KOPT-K1 (cell line): ENCODE measurements around the gene CNBP.

Source experiments
- H3K27ac ChIP-seq: fragments of 200-600 bp; sonication (generic); 2 replicates; pipeline ENCODE4 v1.5.1; 2016; ENCODE audit warnings: antibody characterized with exemption, mild to moderate bottlenecking, low read depth, low read length; ENCODE audit not compliant: poor library complexity, severe bottlenecking
- H3K36me3 ChIP-seq: fragments of 200-600 bp; sonication (generic); 2 replicates; pipeline ENCODE4 v1.5.1; 2017; ENCODE audit warnings: antibody characterized with exemption, mild to moderate bottlenecking, low read length, moderate library complexity; ENCODE audit not compliant: insufficient read depth
- H3K9me3 ChIP-seq: fragments of 200-600 bp; sonication (generic); 2 replicates; pipeline ENCODE4 v1.5.1; 2017; ENCODE audit warnings: antibody characterized with exemption, low read length, mild to moderate bottlenecking; ENCODE audit not compliant: insufficient read depth, poor library complexity, severe bottlenecking

CNBP gene

DNA sequence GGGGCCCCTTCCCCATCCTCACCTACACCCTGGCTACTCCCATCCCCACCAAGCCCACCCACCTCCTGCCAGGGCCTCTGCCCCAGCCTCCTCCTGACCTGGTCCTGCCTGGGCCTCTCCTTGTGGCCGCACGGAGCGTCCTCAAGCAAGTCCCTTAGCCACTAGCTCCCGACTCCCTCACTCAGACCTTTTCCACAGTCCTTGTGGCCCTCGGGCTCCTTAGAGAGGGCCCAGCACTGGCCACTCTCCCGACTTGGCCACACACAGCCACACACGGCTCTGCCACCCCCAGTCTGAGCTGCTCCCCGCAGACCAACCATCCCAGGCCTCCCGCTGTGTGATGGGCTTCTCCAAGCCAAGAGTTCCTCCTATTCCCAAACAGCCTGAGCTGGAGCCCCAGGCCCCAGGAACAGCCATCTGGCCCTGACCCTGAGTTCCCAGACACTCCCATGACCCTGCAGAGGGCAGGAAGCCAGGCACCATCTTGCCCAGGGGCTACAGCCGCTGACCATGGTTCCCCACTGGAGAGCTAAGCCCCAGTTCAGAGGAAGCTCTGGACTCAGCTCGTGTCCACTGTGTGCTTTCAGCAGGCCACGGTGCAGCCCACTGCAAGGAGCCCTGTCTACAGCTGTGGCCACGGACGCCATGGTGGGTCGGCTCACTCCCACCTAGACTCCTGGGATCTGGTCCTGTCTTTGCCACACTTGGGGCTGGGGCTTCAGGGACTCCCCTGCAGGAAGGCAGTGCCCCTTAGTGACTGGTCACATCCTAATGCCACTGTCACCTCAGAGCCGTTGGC is 55.1 kb downstream of the CNBP start:
- no peak overlapping the region for H3K27ac ChIP-seq
- no peaks in the 10 kb centered on the region for H3K9me3 ChIP-seq
- H3K36me3 ChIP-seq: peaks cover 74% of the 10 kb centered on the region

- H3K36me3 ChIP-seq: peaks cover 57% of the 10 kb centered on the region
- H3K9me3 ChIP-seq: no peaks in the 10 kb centered on the region
- H3K27ac ChIP-seq: no peak overlapping the region
Observed at GRCh38 chr3:129126726-129127280, 56.9 kb downstream of the CNBP start.

GRCh38 chr3:129123314-129124060 is 60.2 kb downstream of the CNBP start:
- H3K36me3 ChIP-seq: peaks cover 24% of the 10 kb centered on the region; the same call in 1 of the 2 replicates
- H3K9me3 ChIP-seq: no peaks in the 10 kb centered on the region
- no peak overlapping the region for H3K27ac ChIP-seq

- Histone ChIP-seq H3K27ac (no peak overlapping the region), H3K9me3 (no peaks in the 10 kb centered on the region), H3K36me3 (peaks cover 18% of the 10 kb centered on the region; the same call in 1 of the 2 replicates)
Observed at GRCh38 chr3:129122412-129123011, 61.2 kb downstream of the CNBP start.

GRCh38 chr3:129121792-129122411 is 61.8 kb downstream of the CNBP start, which contains the start of gene RAB43:
TSS of gene RAB43 (minus strand) at chr3:129121804. CDS start at chr3:129121489, 315 bp downstream.
- peaks cover 14% of the 10 kb centered on the region; the same call in 1 of the 2 replicates for H3K36me3 ChIP-seq
- H3K9me3 ChIP-seq: no peaks in the 10 kb centered on the region
- H3K27ac ChIP-seq: peak within 1 kb of the TSS; percentile 85

DNA sequence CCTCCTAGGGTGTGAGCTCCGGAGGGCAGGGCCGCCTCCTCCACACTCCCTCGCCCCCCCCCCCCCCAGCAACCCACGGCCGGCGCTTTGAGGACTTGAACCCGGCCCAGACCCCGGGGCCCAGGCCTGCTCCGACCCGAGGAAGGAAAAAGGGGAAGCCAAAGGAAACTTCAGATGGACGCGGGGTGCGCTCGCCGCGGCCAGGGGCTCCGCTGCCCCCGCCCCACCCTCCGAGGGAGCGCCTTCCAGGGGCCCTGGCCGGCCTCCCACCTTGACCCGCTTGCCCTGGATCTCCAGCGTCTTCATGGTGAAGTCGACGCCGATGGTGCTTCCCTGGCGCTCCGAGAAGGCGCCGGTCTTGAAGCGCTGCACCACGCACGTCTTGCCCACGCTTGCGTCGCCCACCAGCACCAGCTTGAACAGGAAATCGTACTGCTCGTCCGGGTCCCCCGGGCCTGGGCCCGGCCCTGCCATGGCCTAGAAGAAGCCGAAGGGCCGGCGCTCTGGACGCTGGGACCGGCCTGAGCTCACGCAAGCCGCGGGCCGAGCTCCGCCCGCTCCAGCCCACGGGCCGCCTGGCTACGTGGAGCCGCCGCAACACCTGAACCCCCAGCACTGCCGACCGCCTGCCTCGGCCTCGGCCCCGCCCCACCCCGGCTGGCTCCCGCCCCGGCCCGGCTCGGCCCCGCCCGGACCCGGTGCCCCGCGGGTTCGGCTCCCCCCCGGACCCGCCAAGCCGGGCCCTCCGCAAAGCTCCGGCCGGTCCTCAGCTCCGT is 62.5 kb downstream of the CNBP start:
- no peaks in the 10 kb centered on the region for H3K9me3 ChIP-seq
- H3K36me3 ChIP-seq: peaks cover 7% of the 10 kb centered on the region; the same call in 1 of the 2 replicates
- H3K27ac ChIP-seq: peak overlapping the region; percentile 85

DNA sequence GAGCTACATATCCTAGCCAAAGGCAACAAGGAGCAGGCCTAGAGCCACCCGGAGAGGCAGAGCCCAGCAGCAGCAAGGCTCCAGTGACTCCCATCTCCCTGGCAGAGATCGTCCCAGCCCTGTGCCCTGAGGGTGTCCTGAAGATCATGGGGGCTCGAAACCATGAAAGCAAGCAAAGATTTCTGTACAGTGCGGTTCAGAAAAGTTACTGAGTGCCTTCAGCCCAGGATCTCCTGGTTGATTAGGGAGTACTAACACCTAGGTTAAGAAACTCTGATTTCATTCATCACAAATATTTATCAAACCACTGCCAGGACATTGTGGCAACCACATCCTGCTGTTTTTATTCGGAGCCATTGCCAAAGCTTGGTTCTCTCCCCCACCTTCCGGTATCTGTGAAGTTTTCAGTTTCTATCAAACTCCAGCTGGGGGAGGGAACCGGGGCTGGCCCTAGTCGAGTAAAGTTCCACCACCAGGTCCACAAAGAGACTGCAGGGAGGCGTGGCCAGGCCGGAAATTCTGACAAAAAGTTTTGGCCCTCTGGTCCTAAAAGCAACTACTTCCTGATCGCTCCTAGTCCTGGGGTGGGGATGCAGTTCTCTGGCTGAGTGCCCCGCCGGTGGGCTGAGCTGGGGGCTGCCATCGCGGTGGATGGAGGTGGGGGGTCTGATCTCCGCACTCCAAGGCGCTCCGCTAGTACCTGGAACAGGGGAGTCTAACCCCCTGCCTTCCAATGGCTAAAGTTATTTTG is 63.3 kb downstream of the CNBP start:
- Histone ChIP-seq H3K9me3 (no peaks in the 10 kb centered on the region), H3K36me3 (0 out of 2 replicates have a peak, but pooled peaks cover 5% of the 10 kb centered on the region), H3K27ac (peak overlapping the region; percentile 85)

GRCh38 chr3:129119365-129120100 is 64.2 kb downstream of the CNBP start:
- Histone ChIP-seq H3K36me3 (peaks cover 10% of the 10 kb centered on the region; the same call in 1 of the 2 replicates), H3K27ac (peak overlapping the region; percentile 85), H3K9me3 (no peaks in the 10 kb centered on the region)

- no peaks in the 10 kb centered on the region for H3K9me3 ChIP-seq
- H3K27ac ChIP-seq: peak overlapping the region; percentile 85
- peaks cover 15% of the 10 kb centered on the region; the same call in 1 of the 2 replicates for H3K36me3 ChIP-seq
Observed at GRCh38 chr3:129118745-129119144, 65.0 kb downstream of the CNBP start.
